GM19463 (cell line): ENCODE data around the gene SLC25A4.

Source experiments
- ATAC-seq: cut with Tn5 transposase; IDR thresholded peaks from one replicate; pipeline ENCODE4 v1.9.1; 2021; ENCODE audit warnings: mild to moderate bottlenecking, moderate library complexity; ENCODE audit not compliant: unreplicated experiment

SLC25A4 gene

GRCh38 chr4:185119927-185120630, 23.0 kb upstream of the SLC25A4 start:
- ATAC-seq = no peak

- no peak for ATAC-seq
Measured at GRCh38 chr4:185120631-185120946, 22.5 kb upstream of the SLC25A4 start.

GRCh38 chr4:185122681-185123345, 20.3 kb upstream of the SLC25A4 start:
- ATAC-seq = peak; percentile 72

GRCh38 chr4:185124006-185124405, 19.1 kb upstream of the SLC25A4 start:
- ATAC-seq = no peak

- ATAC-seq = no peak
Measured at GRCh38 chr4:185127021-185127925, 15.8 kb upstream of the SLC25A4 start.

- peak; percentile 46 for ATAC-seq
Measured at GRCh38 chr4:185128272-185129119, 14.6 kb upstream of the SLC25A4 start.

GRCh38 chr4:185134307-185134869, 8.7 kb upstream of the SLC25A4 start:
- peak; percentile 61 for ATAC-seq

GRCh38 chr4:185137233-185137925, 5.7 kb upstream of the SLC25A4 start:
- no peak for ATAC-seq

- ATAC-seq = no peak
Measured at GRCh38 chr4:185138161-185138560, 4.9 kb upstream of the SLC25A4 start.

- no peak for ATAC-seq
Measured at GRCh38 chr4:185139736-185140135, 3.3 kb upstream of the SLC25A4 start.

- ATAC-seq = no peak
Measured at GRCh38 chr4:185141777-185142176, 1.3 kb upstream of the SLC25A4 start.

GRCh38 chr4:185142564-185142911, 528 bp upstream of the SLC25A4 start:
- ATAC-seq = no peak

- no peak for ATAC-seq
Measured at GRCh38 chr4:185143601-185143969, 519 bp downstream of the SLC25A4 start.

GRCh38 chr4:185144601-185145240, 1.7 kb downstream of the SLC25A4 start:
- no peak for ATAC-seq

- no peak for ATAC-seq
Measured at GRCh38 chr4:185145572-185145971, 2.5 kb downstream of the SLC25A4 start.

GRCh38 chr4:185149392-185149791, 6.3 kb downstream of the SLC25A4 start:
- no peak for ATAC-seq

- ATAC-seq = no peak
Measured at GRCh38 chr4:185151296-185151695, 8.2 kb downstream of the SLC25A4 start.

GRCh38 chr4:185165605-185166063, 22.6 kb downstream of the SLC25A4 start:
- peak; percentile 96 for ATAC-seq

GRCh38 chr4:185167234-185167633, 24.2 kb downstream of the SLC25A4 start:
- ATAC-seq = no peak
